K562 (cell line): ENCODE results near the gene LRRC39. TPM values are rescaled to one million over a fixed set of nuclear protein-coding genes. Genes with fewer than 3 reads are reported as not detected.

Experiments used
- ARID1B ChIP-seq: fragments of 450-650 bp; IDR thresholded peaks from 2 replicates; pipeline ENCODE4 v1.6.1; 2016; ENCODE audit warnings: antibody characterized with exemption, mild to moderate bottlenecking, inconsistent platforms
- ATF1 ChIP-seq, 2 experiments: fragments of 450-650 bp in 1 of 2; IDR thresholded peaks; 2 replicates each; pipeline ENCODE4 v1.6.1; 2016; ENCODE audit warnings: missing compliant biosample characterization in 1 of 2, missing genetic modification characterization in 1 of 2
- BRF1 ChIP-seq: IDR thresholded peaks from 3 replicates; pipeline ENCODE4 v1.6.1; 2011; ENCODE audit warnings: borderline replicate concordance, mild to moderate bottlenecking; ENCODE audit not compliant: insufficient read length; ENCODE audit errors: extremely low read depth
- CCAR2 ChIP-seq: fragments of 200-400 bp; formaldehyde crosslinking; IDR thresholded peaks from 2 replicates; pipeline ENCODE4 v1.6.1; 2017; ENCODE audit warnings: mild to moderate bottlenecking, low read depth, low read length
- CHD4 ChIP-seq: fragments of 200-600 bp; sonication (generic); IDR thresholded peaks from 3 replicates; pipeline ENCODE4 v1.6.1; 2012; ENCODE audit warnings: low read depth, mild to moderate bottlenecking, mixed read lengths, low read length, inconsistent platforms; ENCODE audit not compliant: insufficient read depth, insufficient replicate concordance, poor library complexity, severe bottlenecking
- EP400 ChIP-seq: fragments of 450-650 bp; IDR thresholded peaks from 2 replicates; pipeline ENCODE4 v1.6.1; 2017; ENCODE audit warnings: antibody characterized with exemption, mild to moderate bottlenecking, moderate library complexity
- GABPB1 ChIP-seq: sonication (generic); formaldehyde crosslinking; IDR thresholded peaks from 2 replicates; pipeline ENCODE4 v1.8.0; 2022; ENCODE audit warnings: mild to moderate bottlenecking, missing genetic modification reagents
- HDAC1 ChIP-seq, 2 experiments: fragments of 450-650 bp; IDR thresholded peaks; 2 replicates each; pipeline ENCODE4 v1.6.1; 2016 to 2017; ENCODE audit warnings: inconsistent platforms in 1 of 2, mild to moderate bottlenecking in 1 of 2, moderate library complexity in 1 of 2
- JUNB ChIP-seq: fragments of 450-650 bp; formaldehyde crosslinking; conservative IDR thresholded peaks from 2 replicates; pipeline ENCODE4 v1.4.0; 2020; ENCODE audit warnings: mild to moderate bottlenecking
- KHSRP ChIP-seq: fragments of 450-650 bp; IDR thresholded peaks from 2 replicates; pipeline ENCODE4 v1.6.1; 2017
- MAFG ChIP-seq: fragments of 450-650 bp; conservative IDR thresholded peaks from 2 replicates; pipeline ENCODE4 v1.6.1; 2016; ENCODE audit warnings: missing genetic modification characterization, missing compliant biosample characterization
- MAFK ChIP-seq: IDR thresholded peaks from 2 replicates; pipeline ENCODE4 v1.6.1; 2011; ENCODE audit warnings: low read length, improper control_type of control experiment
- MYC ChIP-seq, 2 experiments: fragments of 250-450 bp in 1 of 2; sonication (Bioruptor Pico) in 1 of 2; IDR thresholded peaks; 2 replicates each; pipeline versions ENCODE4 v1.5.1 to v1.6.1; 2012 to 2021; ENCODE audit warnings: low read depth in 2 of 2, borderline replicate concordance in 1 of 2, improper control_type of control experiment in 1 of 2, low read length in 1 of 2, mild to moderate bottlenecking in 1 of 2, moderate library complexity in 1 of 2
- NFE2L1 ChIP-seq: fragments of 450-650 bp; IDR thresholded peaks from 2 replicates; pipeline ENCODE4 v1.6.1; 2016; ENCODE audit warnings: missing genetic modification characterization, low read depth, mild to moderate bottlenecking, missing compliant biosample characterization, moderate library complexity, borderline replicate concordance
- POLR2B ChIP-seq: fragments of 450-650 bp; IDR thresholded peaks from 2 replicates; pipeline ENCODE4 v1.6.1; 2018; ENCODE audit warnings: low read depth; ENCODE audit not compliant: partially characterized antibody
- POU5F1 ChIP-seq: fragments of 150-350 bp; IDR thresholded peaks from 2 replicates; pipeline ENCODE4 v1.6.1; 2014; ENCODE audit warnings: borderline replicate concordance, low read length, low read depth, mild to moderate bottlenecking; ENCODE audit not compliant: partially characterized antibody
- RCOR1 ChIP-seq, 2 experiments: IDR thresholded peaks; 2 replicates each; pipeline ENCODE4 v1.6.1; 2012; ENCODE audit warnings: low read depth in 2 of 2, low read length in 2 of 2, borderline replicate concordance in 1 of 2, improper control_type of control experiment in 1 of 2
- SIN3B ChIP-seq: fragments of 450-650 bp; IDR thresholded peaks from 2 replicates; pipeline ENCODE4 v1.6.1; 2017; ENCODE audit warnings: low read depth, mild to moderate bottlenecking, moderate library complexity
- SMARCB1 ChIP-seq: IDR thresholded peaks from 2 replicates; pipeline ENCODE4 v1.6.1; 2011; ENCODE audit warnings: improper control_type of control experiment, low read depth; ENCODE audit not compliant: insufficient read length
- SMARCC2 ChIP-seq: fragments of 450-650 bp; IDR thresholded peaks from 2 replicates; pipeline ENCODE4 v1.6.1; 2017; ENCODE audit warnings: antibody characterized with exemption, moderate library complexity, mild to moderate bottlenecking, low read depth
- SRSF7 ChIP-seq: fragments of 200-400 bp; formaldehyde crosslinking; optimal IDR thresholded peaks from 2 replicates; pipeline ENCODE3; 2017; ENCODE audit warnings: mild to moderate bottlenecking, low read depth, low read length
- STAT5A ChIP-seq: IDR thresholded peaks from 2 replicates; pipeline ENCODE4 v1.6.1; 2012; ENCODE audit warnings: low read length, inconsistent platforms, borderline replicate concordance
- TAF7 ChIP-seq: fragments of 450-650 bp; IDR thresholded peaks from 2 replicates; pipeline ENCODE4 v1.6.1; 2016; ENCODE audit warnings: missing genetic modification characterization, missing compliant biosample characterization
- TCF3 ChIP-seq: sonication (generic); formaldehyde crosslinking; IDR thresholded peaks from 2 replicates; pipeline ENCODE4 v1.4.0; 2020; ENCODE audit warnings: mild to moderate bottlenecking, missing genetic modification reagents
- TEAD4 ChIP-seq, 2 experiments: sonication (generic) in 1 of 2; formaldehyde crosslinking in 1 of 2; IDR thresholded peaks; 2 replicates each; pipeline versions ENCODE4 v1.6.1 to v1.8.0; 2012 to 2022; ENCODE audit warnings: borderline replicate concordance in 1 of 2, inconsistent platforms in 1 of 2, low read length in 1 of 2, mild to moderate bottlenecking in 1 of 2, missing genetic modification reagents in 1 of 2
- YBX1 ChIP-seq: fragments of 450-650 bp; IDR thresholded peaks from 2 replicates; pipeline ENCODE4 v1.7.1; 2016; ENCODE audit warnings: mild to moderate bottlenecking
- ZNF780A ChIP-seq: fragments of 250-450 bp; sonication (Bioruptor Pico); IDR thresholded peaks from 2 replicates; pipeline ENCODE4 v1.5.0; 2021; ENCODE audit warnings: mild to moderate bottlenecking
- polyA plus RNA-seq, 8 experiments: library from polyadenylated mRNA; depleted of rRNA in 4 of 8; stranded (reverse) in 5 of 8; unstranded in 3 of 8; fragments of >200 nt; fragmentation: Nextera tagmentation in 2 of 8; fragmentation: Illumina TruSeq in 1 of 8; extraction: Ambion mirVana in 2 of 8; extraction: Trizol in 1 of 8; gene quantifications; 2 replicates each; pipeline versions ENCODE4 v1.2.1 to v1.2.3, GENCODE V29; 2011 to 2014; ENCODE audit warnings: inconsistent platforms in 1 of 8, missing spikeins in 1 of 8
- total RNA-seq, 7 experiments: library from RNA; depleted of rRNA in 6 of 7; stranded (reverse); fragments of >200 nt in 6 of 7; fragmentation: Illumina TruSeq in 2 of 7; extraction: Trizol in 2 of 7; gene quantifications; 2 replicates each; pipeline versions ENCODE4 v1.2.1 to v1.2.3, GENCODE V29; 2011 to 2021; ENCODE audit warnings: low replicate concordance in 1 of 7
- TF ChIP-seq, protein P1 (sequence below), 2 experiments: fragments of 200-800 bp in 1 of 2; sonication (Bioruptor generic) in 1 of 2; sonication (generic) in 1 of 2; formaldehyde crosslinking in 1 of 2; IDR thresholded peaks in 1 of 2; conservative IDR thresholded peaks in 1 of 2; 2 replicates each; pipeline versions ENCODE4 v1.5.0 to v1.6.1; 2016 to 2020; ENCODE audit warnings: missing compliant biosample characterization in 1 of 2, missing genetic modification characterization in 1 of 2, missing genetic modification reagents in 1 of 2

LRRC39 gene
- total and polyA plus RNA-seq, 9 of the 15 experiments (the other 6 are each of a cell fraction or from before 2014, with no cell fraction given), result 1.00 to 3.1 (median 1.3) TPM

- TF ChIP-seq CHD4 (no peak), POLR2B (no peak), POU5F1 (no peak), MAFK (no peak), SIN3B (no peak), TCF3 (CRISPR knock-in tag) (peak; percentile 55), JUNB (CRISPR knock-in tag) (no peak), EP400 (no peak), ATF1 (CRISPR knock-in tag; IDR thresholded peaks at IDR 0.05) (no peak), ATF1 (tag; IDR thresholded peaks at IDR 0.05) (no peak), NFE2L1 (tag) (no peak), SMARCB1 (no peak), TAF7 (tag) (no peak), CCAR2 (no peak), ZNF780A (CRISPR knock-in tag) (no peak), MYC (IDR thresholded peaks at IDR 0.05; ENCODE audit: low read depth, low read length) (no peak), MYC (CRISPR knock-in tag; IDR thresholded peaks at IDR 0.05; ENCODE audit: borderline replicate concordance, low read depth) (no peak), YBX1 (no peak), SRSF7 (no peak), GABPB1 (no peak), BRF1 (no peak), MAFG (tag) (no peak), RCOR1 (IDR thresholded peaks at IDR 0.05; ENCODE audit: borderline replicate concordance in 1 of 2, low read depth in 2 of 2, low read length in 2 of 2) (peak in 1 of 2 experiments; percentile 55; a peak in 1 of 4 replicates), SMARCC2 (no peak), KHSRP (no peak), TEAD4 (IDR thresholded peaks at IDR 0.05; ENCODE audit: low read length) (peak; percentile 50; the same call in 1 of the 2 replicates), TEAD4 (CRISPR knock-in tag; IDR thresholded peaks at IDR 0.05; ENCODE audit: borderline replicate concordance) (no peak), HDAC1 (IDR thresholded peaks at IDR 0.05) (peak in 1 of 2 experiments; percentile 53; a peak in 1 of 4 replicates), STAT5A (no peak), ARID1B (peak; percentile 72; the same call in 1 of the 2 replicates)
- TF ChIP-seq, protein P1, sequence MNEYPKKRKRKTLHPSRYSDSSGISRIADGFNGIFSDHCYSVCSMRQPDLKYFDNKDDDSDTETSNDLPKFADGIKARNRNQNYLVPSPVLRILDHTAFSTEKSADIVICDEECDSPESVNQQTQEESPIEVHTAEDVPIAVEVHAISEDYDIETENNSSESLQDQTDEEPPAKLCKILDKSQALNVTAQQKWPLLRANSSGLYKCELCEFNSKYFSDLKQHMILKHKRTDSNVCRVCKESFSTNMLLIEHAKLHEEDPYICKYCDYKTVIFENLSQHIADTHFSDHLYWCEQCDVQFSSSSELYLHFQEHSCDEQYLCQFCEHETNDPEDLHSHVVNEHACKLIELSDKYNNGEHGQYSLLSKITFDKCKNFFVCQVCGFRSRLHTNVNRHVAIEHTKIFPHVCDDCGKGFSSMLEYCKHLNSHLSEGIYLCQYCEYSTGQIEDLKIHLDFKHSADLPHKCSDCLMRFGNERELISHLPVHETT (CRISPR knock-in tag; conservative IDR thresholded peaks at IDR 0.05 in 1 of 2, IDR thresholded peaks at IDR 0.05 in 1 of 2), result no peak
These were observed 35.7 kb downstream of the LRRC39 start (continued) for GRCh38 chr1:100142343-100142742.
